Neural progenitor cell (in vitro differentiated cells): Measurements from ENCODE around the gene JADE2.

Source experiments
- CTCF ChIP-seq: fragments of 200-600 bp; sonication (generic); IDR thresholded peaks from 2 replicates; pipeline ENCODE4 v1.5.1; 2017; ENCODE audit warnings: antibody characterized with exemption, mild to moderate bottlenecking
- EZH2 ChIP-seq: fragments of 200-600 bp; sonication (generic); IDR thresholded peaks from 2 replicates; pipeline ENCODE4 v1.6.1; 2017; ENCODE audit warnings: antibody characterized with exemption, mild to moderate bottlenecking, moderate library complexity

DNA sequence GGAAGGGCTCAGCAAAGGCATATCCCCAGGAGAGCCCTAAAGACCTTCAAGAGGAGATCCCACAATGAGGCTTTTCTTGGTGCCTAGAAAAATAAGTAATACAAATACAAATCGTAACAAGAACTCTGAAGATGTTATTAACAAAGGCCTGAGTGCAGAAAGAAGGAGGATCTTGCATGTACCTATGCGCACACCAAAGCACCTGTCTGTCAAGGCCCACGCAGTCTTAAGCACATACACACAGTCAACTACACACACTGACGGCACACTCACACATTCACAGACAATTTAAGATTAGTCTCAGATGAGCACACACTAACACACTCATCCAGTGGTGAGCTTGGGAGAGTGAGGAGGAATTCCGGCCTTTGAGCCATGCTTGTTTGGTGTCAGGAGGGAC, 38.5 kb downstream of the JADE2 start:
- no peak for TF ChIP-seq CTCF
- TF ChIP-seq EZH2: no peak
